ENCODE data around the gene WDR55. TPM values are rescaled to one million over a fixed set of nuclear protein-coding genes. Genes with fewer than 3 reads are reported as not detected.

The WDR55 gene
- total and polyA plus RNA-seq, 2 donors (not counting 1 experiment from before 2014, with no cell fraction given) = 43.4 to 44.7 TPM

GRCh38 chr5:140671472-140672125 lies 6.9 kb downstream of the WDR55 start:
- no peaks in the 10 kb centered on the region for H3K9me3 Mint-ChIP-seq (ENCODE audit: insufficient read depth)

More at GRCh38 chr5:140671472-140672125, 6.9 kb downstream of the WDR55 start:
- Histone ChIP-seq H3K27me3 (replicated peaks in 1 of 4; ENCODE audit: control extremely low read depth in 1 of 4, control insufficient read depth in 3 of 4, insufficient read depth in 4 of 4, low read length in 3 of 4) (no peaks in the 10 kb centered on the region), H3K4me1 (ENCODE audit: control insufficient read depth in 2 of 2, insufficient read depth in 2 of 2, low read length in 2 of 2) (peaks cover 0 to 2% of the 10 kb centered on the region in 2 donors), H4K20me1 (ENCODE audit: control insufficient read depth, insufficient read depth, low read length, poor library complexity, severe bottlenecking) (peaks cover 9% of the 10 kb centered on the region), H3K4me3 (ENCODE audit: control extremely low read depth in 1 of 5, extremely low read depth in 1 of 5, insufficient read depth in 1 of 5, low read depth in 2 of 5, low read length in 4 of 5) (no peak overlapping the region), H2AFZ (ENCODE audit: insufficient read depth, low read depth, low read length, poor library complexity, severe bottlenecking) (no peak overlapping the region), H3K9ac (ENCODE audit: low read length) (no peak overlapping the region), H3K9me3 (ENCODE audit: control extremely low read depth in 1 of 3, control insufficient read depth in 2 of 3, insufficient read depth in 1 of 3, low read length in 2 of 3) (peaks cover 0 to 7% (median 0%) of the 10 kb centered on the region in 3 donors), H3K79me2 (ENCODE audit: control insufficient read depth, insufficient read depth, low read length) (peaks cover 29% of the 10 kb centered on the region), H3K4me2 (replicated peaks; ENCODE audit: low read depth, low read length, poor library complexity, severe bottlenecking) (no peak overlapping the region), H3K36me3 (replicated peaks in 1 of 2; ENCODE audit: control extremely low read depth in 1 of 2, control insufficient read depth in 1 of 2, extremely low read depth in 1 of 2, insufficient read depth in 2 of 2, low read length in 1 of 2) (peaks cover 0 to 71% of the 10 kb centered on the region in 2 experiments), H3K27ac (ENCODE audit: low read length in 2 of 2) (no peak overlapping the region)
- peaks cover 14% of the 10 kb centered on the region for H3K4me1 Mint-ChIP-seq
- DNase-seq = no peak
- POLR2A ChIA-PET = no interaction called here
- no peaks in the 10 kb centered on the region for H3K27me3 Mint-ChIP-seq
- intact Hi-C loops (cut with micrococcal nuclease) = no loop called here
- CTCF ChIA-PET = no interaction called here
- no peak overlapping the region for H3K4me3 Mint-ChIP-seq
- no peak overlapping the region for H3K27ac Mint-ChIP-seq
- TF ChIP-seq EZH2 (IDR thresholded peaks at IDR 0.05; ENCODE audit: borderline replicate concordance, insufficient read depth, low read depth, low read length, poor library complexity, severe bottlenecking) (no peak), CTCF (IDR thresholded peaks at IDR 0.05) (no peak)
- no peak for ATAC-seq (ENCODE audit: low read depth)
- WGBS (ENCODE audit: insufficient coverage) = 95% methylated on average over 4 of the region's 7 CpGs
